B cell (primary cell): ENCODE data around the gene MAGI2.

Source experiments
- EZH2 ChIP-seq: IDR thresholded peaks from 2 replicates; pipeline ENCODE4 v1.6.1; 2012; ENCODE audit warnings: borderline replicate concordance, low read depth, mild to moderate bottlenecking, moderate library complexity, low read length; ENCODE audit not compliant: insufficient read depth, poor library complexity, severe bottlenecking
- TF ChIP-seq, protein P1 (sequence below): fragments of 200-600 bp; IDR thresholded peaks from one replicate; pipeline ENCODE4 v1.8.0; 2022; ENCODE audit warnings: antibody characterized with exemption, mild to moderate bottlenecking

DNA sequence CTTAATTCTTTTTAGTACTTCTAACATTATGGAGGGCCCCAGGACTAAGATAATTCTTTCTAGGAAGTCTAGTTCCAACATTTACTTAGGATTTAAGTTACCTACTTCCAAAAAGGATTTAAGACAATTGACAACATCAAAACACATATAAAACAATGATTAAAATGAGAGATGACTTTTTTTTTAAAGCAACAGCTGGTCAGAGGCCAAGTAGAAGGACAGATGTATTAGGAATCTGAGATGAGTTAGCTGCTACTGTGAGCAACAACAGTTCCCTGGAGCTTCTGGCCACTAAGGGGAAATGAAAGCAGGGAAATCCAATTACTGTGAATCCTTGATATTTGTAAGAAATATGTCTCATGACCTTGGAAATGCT lies 1432.6 kb downstream of the MAGI2 start:
- no peak for TF ChIP-seq EZH2
- TF ChIP-seq, protein P1, sequence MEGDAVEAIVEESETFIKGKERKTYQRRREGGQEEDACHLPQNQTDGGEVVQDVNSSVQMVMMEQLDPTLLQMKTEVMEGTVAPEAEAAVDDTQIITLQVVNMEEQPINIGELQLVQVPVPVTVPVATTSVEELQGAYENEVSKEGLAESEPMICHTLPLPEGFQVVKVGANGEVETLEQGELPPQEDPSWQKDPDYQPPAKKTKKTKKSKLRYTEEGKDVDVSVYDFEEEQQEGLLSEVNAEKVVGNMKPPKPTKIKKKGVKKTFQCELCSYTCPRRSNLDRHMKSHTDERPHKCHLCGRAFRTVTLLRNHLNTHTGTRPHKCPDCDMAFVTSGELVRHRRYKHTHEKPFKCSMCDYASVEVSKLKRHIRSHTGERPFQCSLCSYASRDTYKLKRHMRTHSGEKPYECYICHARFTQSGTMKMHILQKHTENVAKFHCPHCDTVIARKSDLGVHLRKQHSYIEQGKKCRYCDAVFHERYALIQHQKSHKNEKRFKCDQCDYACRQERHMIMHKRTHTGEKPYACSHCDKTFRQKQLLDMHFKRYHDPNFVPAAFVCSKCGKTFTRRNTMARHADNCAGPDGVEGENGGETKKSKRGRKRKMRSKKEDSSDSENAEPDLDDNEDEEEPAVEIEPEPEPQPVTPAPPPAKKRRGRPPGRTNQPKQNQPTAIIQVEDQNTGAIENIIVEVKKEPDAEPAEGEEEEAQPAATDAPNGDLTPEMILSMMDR: peak; percentile 38
